HEK293T (cell line): ENCODE data around the gene SMIM10L1.

Source experiments
- CTCF ChIA-PET: fragments of 350-600 bp; formaldehyde crosslinking; extraction: SDS; loops from one replicate; lab custom pipeline; 2021; ENCODE audit warnings: antibody characterized with exemption, inconsistent platforms; lab: Yijun Ruan, JAX
- POLR2A ChIA-PET: fragments of 350-600 bp; formaldehyde crosslinking; extraction: SDS; loops from one replicate; lab custom pipeline; 2020; ENCODE audit warnings: antibody characterized with exemption, inconsistent platforms; lab: Yijun Ruan, JAX
- DNase-seq: peaks from one replicate; pipeline ENCODE4 v3.0.0; 2012; ENCODE audit warnings: mixed read lengths; ENCODE audit errors: extremely low spot score
- ARNT ChIP-seq: fragments of 450-650 bp; IDR thresholded peaks from 2 replicates; pipeline ENCODE4 v1.6.1; 2017; ENCODE audit warnings: mild to moderate bottlenecking
- BHLHE40 ChIP-seq: fragments of 450-650 bp; IDR thresholded peaks from 2 replicates; pipeline ENCODE4 v1.6.1; 2016; ENCODE audit warnings: mild to moderate bottlenecking, moderate library complexity, borderline replicate concordance
- CTBP1 ChIP-seq: fragments of 450-650 bp; IDR thresholded peaks from 2 replicates; pipeline ENCODE4 v1.6.1; 2016; ENCODE audit warnings: borderline replicate concordance
- ELF4 ChIP-seq: fragments of 450-650 bp; IDR thresholded peaks from 2 replicates; pipeline ENCODE4 v1.6.1; 2017; ENCODE audit warnings: antibody characterized with exemption
- FOXA1 ChIP-seq: fragments of 450-650 bp; IDR thresholded peaks from 2 replicates; pipeline ENCODE4 v1.6.1; 2016; ENCODE audit warnings: mild to moderate bottlenecking
- FOXK2 ChIP-seq: fragments of 450-650 bp; IDR thresholded peaks from 2 replicates; pipeline ENCODE4 v1.6.1; 2016; ENCODE audit warnings: mild to moderate bottlenecking
- FOXM1 ChIP-seq: fragments of 450-650 bp; IDR thresholded peaks from 2 replicates; pipeline ENCODE4 v1.6.1; 2017; ENCODE audit warnings: mild to moderate bottlenecking, borderline replicate concordance
- HDGF ChIP-seq: fragments of 450-650 bp; IDR thresholded peaks from 2 replicates; pipeline ENCODE4 v1.6.1; 2017; ENCODE audit warnings: antibody characterized with exemption, borderline replicate concordance
- L3MBTL2 ChIP-seq: fragments of 450-650 bp; conservative IDR thresholded peaks from 2 replicates; pipeline ENCODE4 v1.6.1; 2016; ENCODE audit warnings: mild to moderate bottlenecking
- LEF1 ChIP-seq: fragments of 450-650 bp; IDR thresholded peaks from 2 replicates; pipeline ENCODE4 v1.6.1; 2017; ENCODE audit warnings: mild to moderate bottlenecking, borderline replicate concordance
- NFRKB ChIP-seq: fragments of 450-650 bp; IDR thresholded peaks from 2 replicates; pipeline ENCODE4 v1.6.1; 2016; ENCODE audit warnings: mild to moderate bottlenecking, moderate library complexity
- PKNOX1 ChIP-seq: fragments of 450-650 bp; IDR thresholded peaks from 2 replicates; pipeline ENCODE4 v1.6.1; 2016
- SP1 ChIP-seq: fragments of 450-650 bp; IDR thresholded peaks from 2 replicates; pipeline ENCODE4 v1.6.1; 2017
- SUZ12 ChIP-seq: fragments of 450-650 bp; IDR thresholded peaks from 2 replicates; pipeline ENCODE4 v1.6.1; 2016; ENCODE audit warnings: mild to moderate bottlenecking
- TARDBP ChIP-seq: fragments of 450-650 bp; IDR thresholded peaks from 2 replicates; pipeline ENCODE4 v1.6.1; 2016
- ZNF384 ChIP-seq: fragments of 450-650 bp; IDR thresholded peaks from 2 replicates; pipeline ENCODE4 v1.6.1; 2016

Gene SMIM10L1

DNA sequence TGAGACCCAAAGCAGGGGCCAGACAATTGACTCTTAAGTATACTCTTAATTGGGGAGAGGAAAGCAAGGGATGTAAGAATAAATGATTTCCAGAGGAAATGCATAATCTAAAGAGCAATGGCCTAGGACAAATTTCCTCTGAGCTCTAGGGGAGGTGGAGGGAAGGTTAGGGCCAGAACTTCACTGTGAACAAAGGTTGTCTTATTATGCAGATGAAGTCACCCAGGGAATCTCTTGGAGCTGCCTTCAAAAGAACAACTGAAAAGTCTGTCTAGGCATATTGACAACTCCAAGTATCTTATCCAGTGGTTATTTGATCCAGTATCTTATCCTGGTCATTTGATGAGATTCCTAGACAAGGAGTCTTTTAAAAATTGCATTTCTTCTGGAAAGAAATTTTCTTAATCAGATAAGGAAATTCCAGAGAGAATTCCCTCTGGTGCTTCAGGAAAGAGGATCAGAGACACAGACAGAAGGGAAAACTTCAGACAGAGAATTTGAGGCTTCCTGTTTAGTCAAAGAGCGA lies 16.5 kb upstream of the SMIM10L1 start:
- DNase-seq, result no peak
- POLR2A ChIA-PET, result interaction anchor here (2.4 kb wide), 1 partner anchor 17 kb away, joined by 8 read pairs; the partner anchor contains the start of gene SMIM10L1
- CTCF ChIA-PET, result no interaction called here
- no peak for TF ChIP-seq ARNT
- TF ChIP-seq ZNF384, result no peak
- no peak for TF ChIP-seq NFRKB
- TF ChIP-seq SP1, result no peak
- no peak for TF ChIP-seq FOXA1
- TF ChIP-seq ELF4, result no peak
- no peak for TF ChIP-seq LEF1
- TF ChIP-seq BHLHE40, result no peak
- TF ChIP-seq PKNOX1, result no peak
- no peak for TF ChIP-seq L3MBTL2
- TF ChIP-seq SUZ12, result no peak

GRCh38 chr12:11158885-11159444 lies 12.0 kb upstream of the SMIM10L1 start:
- ChIA-PET CTCF (no interaction called here), POLR2A (interaction anchor here (2.1 kb wide), 1 partner anchor 12 kb away, joined by 12 read pairs; the partner anchor contains the start of gene SMIM10L1)
- no peak for DNase-seq
- TF ChIP-seq ELF4 (no peak), PKNOX1 (no peak), BHLHE40 (no peak), ARNT (no peak), LEF1 (no peak), FOXK2 (no peak)

DNA sequence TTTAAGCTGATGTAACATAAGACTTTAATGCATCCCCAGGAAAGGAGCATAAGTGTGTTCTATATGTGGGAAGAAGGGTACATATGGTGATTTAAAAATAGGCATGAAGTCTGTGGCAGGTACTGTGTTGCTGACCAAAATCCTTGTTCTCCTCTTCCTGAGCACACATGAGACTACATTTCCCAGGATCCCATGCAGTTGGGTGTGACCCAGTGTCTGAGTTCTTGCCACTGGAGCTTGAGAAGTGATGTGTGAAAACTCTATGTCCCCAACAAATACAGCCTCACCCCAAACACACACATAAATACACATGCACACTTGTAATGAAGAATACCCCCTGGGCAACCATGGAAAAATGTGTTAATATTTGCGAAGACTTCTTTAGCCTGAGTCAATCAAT lies 8.5 kb upstream of the SMIM10L1 start:
- POLR2A ChIA-PET, result interaction anchor here (2.0 kb wide), 1 partner anchor 9 kb away, joined by 13 read pairs; the partner anchor contains the start of gene SMIM10L1
- DNase-seq, result peak; percentile 12
- no peak for TF ChIP-seq BHLHE40
- TF ChIP-seq PKNOX1, result no peak
- no peak for TF ChIP-seq ARNT
- TF ChIP-seq FOXA1, result no peak
- no peak for TF ChIP-seq FOXM1
- no peak for TF ChIP-seq TARDBP
- no peak for TF ChIP-seq FOXK2
- TF ChIP-seq HDGF, result no peak
- no peak for TF ChIP-seq SP1
- no peak for TF ChIP-seq NFRKB
- no peak for TF ChIP-seq SUZ12
- no peak for TF ChIP-seq LEF1
- no peak for TF ChIP-seq L3MBTL2
- TF ChIP-seq CTBP1, result no peak
- no peak for TF ChIP-seq ZNF384
- no peak for TF ChIP-seq ELF4
- CTCF ChIA-PET, result no interaction called here

- TF ChIP-seq FOXM1 (no peak), FOXK2 (no peak), NFRKB (no peak), FOXA1 (no peak), L3MBTL2 (no peak), LEF1 (no peak), TARDBP (no peak), ZNF384 (no peak), CTBP1 (no peak), SP1 (no peak), BHLHE40 (no peak)
- POLR2A ChIA-PET, result no interaction called here
- DNase-seq, result no peak
- CTCF ChIA-PET, result no interaction called here
These were observed 6.6 kb upstream of the SMIM10L1 start for GRCh38 chr12:11164384-11164783.

DNA sequence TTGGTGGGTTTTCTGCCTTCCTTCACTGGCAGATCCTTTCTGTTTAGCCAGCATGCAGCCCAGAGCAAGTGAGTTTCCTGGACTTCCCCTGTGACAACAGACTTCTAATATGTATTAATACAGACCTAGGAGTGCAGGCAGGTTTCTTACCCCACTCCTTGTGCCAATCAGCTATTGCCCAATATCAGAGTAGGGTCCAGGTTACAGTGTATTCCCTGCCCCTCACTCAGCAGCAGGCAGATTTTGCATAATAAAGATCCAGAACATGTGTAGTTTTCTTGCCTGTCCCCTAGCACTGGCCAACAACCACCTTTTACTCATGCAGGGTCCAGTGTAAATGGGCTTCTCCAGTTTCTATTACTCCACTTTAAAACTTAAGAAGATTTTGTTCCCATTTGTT lies 4.7 kb upstream of the SMIM10L1 start:
- no peak for TF ChIP-seq CTBP1
- TF ChIP-seq NFRKB, result no peak
- TF ChIP-seq ELF4, result no peak
- TF ChIP-seq FOXM1, result no peak
- TF ChIP-seq SP1, result no peak
- no peak for TF ChIP-seq SUZ12
- no peak for TF ChIP-seq HDGF
- DNase-seq, result no peak
- ChIA-PET CTCF (interaction anchor here (0.5 kb wide), 1 partner anchor 245 kb away, joined by 3 read pairs; no protein-coding TSS in a partner anchor), POLR2A (no interaction called here)

DNA sequence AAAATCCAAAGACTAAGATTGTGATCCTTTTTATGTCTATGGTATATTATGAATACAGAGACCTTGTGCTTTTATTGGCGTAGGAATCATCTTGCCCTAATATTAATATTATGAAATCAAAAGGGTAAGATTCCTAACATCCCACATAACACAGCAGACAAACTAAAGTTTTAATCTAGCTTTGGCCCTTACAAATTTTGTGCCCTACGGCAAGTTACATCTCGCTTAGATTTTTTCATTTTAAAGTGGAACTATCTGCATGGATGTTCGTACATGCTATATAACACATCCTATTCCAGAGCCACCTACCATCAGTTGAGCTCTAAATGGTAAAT lies 217 bp upstream of the SMIM10L1 start:
- TF ChIP-seq ELF4 (no peak), FOXA1 (no peak), PKNOX1 (no peak), SP1 (no peak), BHLHE40 (no peak), ZNF384 (no peak)
- CTCF ChIA-PET, result no interaction called here
- POLR2A ChIA-PET, result interaction anchor here (0.6 to 2.5 kb wide), 18 partner anchors 8 to 496 kb away, joined by 3 to 17 read pairs (median 4); partner anchors contain the start of gene TAS2R42
- DNase-seq, result no peak
